ENCODE data around the gene SCAI.
A peak's percentile ranks its signal among the peaks of the same experiment; 100 is the strongest.
"Not testable (repeated sequence)": the region's sequence is repeated elsewhere in the genome, so short reads cannot be mapped to it uniquely, and the experiment has no call there.

SCAI gene

DNA sequence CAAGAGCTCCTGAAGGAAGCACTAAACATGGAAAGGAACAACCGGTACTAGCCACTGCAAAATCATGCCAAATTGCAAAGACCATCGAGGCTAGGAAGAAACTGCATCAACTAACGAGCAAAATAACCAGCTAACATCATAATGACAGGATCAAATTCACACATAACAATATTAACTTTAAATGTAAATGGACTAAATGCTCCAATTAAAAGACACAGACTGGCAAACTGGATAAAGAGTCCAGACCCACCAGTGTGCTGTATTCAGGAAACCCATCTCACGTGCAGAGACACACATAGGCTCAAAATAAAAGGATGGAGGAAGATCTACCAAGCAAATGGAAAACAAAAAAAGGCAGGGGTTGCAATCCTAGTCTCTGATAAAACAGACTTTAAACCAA lies 131.3 kb downstream of the SCAI start:
- not testable (repeated sequence) for DNase-seq

DNA sequence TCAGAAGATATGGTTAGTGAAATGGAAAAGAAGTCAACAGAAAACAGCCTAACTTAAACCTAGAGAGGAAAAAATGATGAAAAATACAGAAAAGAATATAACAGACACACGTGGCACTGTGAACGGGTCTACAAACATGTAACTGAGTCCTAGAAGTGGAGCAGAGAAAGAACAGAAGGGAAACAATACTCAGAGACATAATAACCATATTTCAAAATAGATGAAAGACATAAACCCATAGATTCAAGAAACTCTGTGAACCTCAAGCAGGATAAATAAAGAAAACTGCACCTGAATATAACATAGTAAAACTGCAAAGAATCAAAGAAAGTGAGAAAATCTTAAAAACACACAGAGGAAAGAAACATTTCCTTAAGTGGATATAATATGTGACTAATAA lies 134.7 kb downstream of the SCAI start:
- DNase-seq, result no peak

GRCh38 chr9:125003332-125003731 lies 140.0 kb downstream of the SCAI start:
- no peak for DNase-seq

- no peak for DNase-seq
Observed at GRCh38 chr9:124983698-124984097, 159.6 kb downstream of the SCAI start.

GRCh38 chr9:124980431-124980830 lies 162.9 kb downstream of the SCAI start:
- no peak for DNase-seq

DNA sequence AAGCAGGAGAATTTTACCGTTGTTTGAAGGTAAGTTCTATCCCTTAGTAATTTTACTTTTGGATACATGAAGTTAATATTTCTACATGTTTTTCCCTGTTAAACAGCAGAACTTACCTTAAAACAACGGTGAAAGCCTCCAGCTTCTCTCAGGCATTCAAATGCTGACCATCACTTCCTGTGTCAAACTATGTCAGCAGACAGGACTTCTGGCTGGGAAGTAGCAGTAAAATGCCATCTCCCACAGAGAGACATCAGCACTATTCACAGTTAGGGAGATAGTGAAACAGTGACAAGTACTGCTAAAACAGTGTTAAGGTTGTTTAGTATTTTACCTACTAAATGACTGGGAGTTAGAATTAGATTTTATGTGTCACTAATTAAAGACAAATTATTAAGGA lies 168.2 kb downstream of the SCAI start:
- no peak for DNase-seq

DNA sequence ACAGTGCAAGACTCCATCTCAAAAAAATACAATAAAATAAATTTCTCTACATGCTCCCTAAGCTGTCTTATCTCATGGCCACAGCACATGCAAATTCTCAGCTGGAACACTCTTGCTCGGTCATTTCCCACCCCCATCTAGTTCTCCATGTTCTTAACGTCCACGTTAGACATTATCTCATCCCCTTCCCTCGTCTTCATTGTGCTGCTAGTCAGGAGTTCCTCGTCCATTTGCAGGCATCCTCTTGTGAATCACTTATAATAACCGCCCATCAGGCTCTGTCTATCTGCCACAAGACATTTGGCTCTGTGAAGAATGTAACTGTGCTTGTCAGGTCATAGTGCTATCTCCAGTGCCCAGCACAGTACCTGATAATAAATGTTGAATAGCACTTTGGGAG lies 169.5 kb downstream of the SCAI start:
- no peak for DNase-seq

DNA sequence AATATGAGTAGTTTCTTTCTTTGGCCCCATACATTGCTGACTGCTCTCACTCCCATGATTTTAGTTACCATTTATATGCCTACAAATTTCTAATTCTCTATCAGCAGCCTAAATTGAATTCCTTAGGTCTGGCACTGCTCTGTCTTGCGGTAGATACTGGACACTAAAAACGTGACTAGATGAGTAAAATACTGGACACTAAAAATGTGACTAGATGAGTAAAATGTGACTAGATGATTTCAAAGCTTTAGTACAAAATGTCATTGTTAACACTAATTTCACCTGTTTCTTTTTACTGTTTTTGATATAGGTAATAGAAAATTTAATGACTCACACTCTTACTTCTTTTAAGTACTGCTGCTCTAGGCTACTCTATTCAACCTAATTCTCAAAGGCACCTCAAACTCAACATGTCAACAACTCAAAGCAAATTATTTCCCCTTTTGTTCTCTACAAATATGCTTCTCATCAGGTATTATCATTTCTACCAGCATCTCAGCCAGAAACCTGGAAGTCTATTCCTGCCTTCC lies 171.0 kb downstream of the SCAI start:
- no peak for DNase-seq

DNA sequence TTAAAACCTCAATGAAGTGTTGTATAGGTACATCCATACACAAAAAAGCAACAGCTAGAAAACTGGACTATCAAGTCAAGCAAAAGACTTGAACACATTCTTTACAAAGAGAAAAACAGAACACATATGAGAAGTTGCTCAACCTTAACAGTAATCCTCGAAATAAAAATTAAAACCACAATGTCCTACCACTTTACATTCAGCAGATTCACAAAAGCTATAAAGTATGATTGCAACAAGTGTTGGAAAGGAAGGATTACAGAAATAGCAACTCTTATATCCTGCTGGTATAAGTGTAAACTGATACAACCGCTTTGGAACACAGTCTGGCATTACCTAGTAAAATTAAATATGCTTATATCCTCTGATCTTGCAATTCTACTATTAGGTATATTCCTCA lies 173.9 kb downstream of the SCAI start:
- DNase-seq, result no peak

GRCh38 chr9:124968238-124968637 lies 175.1 kb downstream of the SCAI start:
- DNase-seq, result no peak

- not testable (repeated sequence) for DNase-seq
Observed at GRCh38 chr9:124965775-124966568, 177.4 kb downstream of the SCAI start.

DNA sequence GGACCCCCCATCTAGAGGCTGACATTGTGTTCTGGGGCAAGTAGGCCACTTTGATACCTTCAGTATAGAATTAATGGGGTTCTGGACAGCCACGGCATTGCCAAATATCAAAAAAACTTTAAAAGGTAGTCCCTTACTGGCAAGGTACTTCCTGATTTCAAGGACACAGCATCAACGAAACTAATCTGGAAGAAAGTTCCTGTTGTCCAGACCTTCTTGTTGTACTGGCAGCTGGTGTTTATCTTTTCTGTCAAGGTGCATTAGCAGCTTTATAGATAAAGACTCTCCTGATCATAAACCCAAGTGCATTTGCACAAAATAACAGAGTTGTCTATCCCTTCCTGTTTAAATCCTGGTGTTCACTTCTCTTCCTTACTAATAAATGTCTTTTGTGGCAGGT lies 178.7 kb downstream of the SCAI start:
- DNase-seq, result no peak

DNA sequence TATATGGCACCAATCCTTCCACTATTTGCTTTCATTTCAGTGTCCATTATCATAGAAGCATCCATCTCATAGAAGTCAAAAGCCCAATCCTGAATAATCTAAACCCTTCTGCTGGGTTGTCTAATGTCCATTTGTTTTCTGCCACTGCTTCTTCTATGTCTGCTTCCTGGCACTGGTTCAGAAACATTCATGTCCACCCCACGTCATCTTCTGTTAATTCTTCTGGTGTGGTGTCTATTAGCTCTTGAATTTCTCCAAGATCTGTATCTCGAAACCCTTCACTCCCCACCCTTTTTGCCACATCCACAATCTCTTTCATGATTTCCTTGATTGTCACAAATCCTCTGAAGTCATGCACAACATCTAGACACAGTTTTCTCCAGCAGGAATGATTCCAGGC lies 179.3 kb downstream of the SCAI start:
- no peak for DNase-seq

DNA sequence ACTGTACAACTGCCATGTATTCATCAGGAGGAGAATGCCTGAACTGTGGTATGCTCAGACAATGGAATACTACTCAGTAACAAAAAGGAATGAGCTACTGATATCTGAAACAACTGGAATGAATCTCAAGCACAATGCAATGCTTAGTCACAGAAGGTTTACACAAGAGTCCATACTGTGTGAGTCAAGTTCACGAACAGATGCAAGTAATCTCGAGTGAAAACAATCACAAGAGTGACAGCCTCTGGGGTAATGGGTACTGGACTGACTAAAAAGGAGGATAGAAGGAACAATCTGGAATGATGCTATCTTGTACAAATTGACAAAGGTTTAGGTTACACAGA lies 182.9 kb downstream of the SCAI start:
- DNase-seq, result no peak

GRCh38 chr9:124959671-124960408 lies 183.5 kb downstream of the SCAI start:
- not testable (repeated sequence) for DNase-seq

DNA sequence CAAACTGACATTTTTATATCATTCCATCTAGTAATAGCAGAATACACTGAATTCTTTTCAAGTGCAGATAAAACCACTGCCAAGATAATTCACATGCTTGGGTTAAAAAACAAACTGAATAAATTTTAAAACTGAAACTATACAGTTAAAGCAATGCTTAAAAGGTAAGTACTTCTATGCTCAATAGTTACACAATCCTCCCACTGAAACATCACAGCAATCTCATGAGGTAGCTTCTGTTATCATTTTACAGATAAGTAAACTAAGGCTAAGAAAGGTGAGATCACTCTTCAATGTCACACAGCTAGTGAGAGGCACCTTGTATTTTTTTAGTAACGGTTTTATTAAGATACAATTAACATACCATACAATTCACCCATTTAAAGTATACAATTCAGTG lies 189.1 kb downstream of the SCAI start:
- no peak for DNase-seq

GRCh38 chr9:124950050-124950718 lies 193.1 kb downstream of the SCAI start:
- DNase-seq, result no peak

GRCh38 chr9:124949387-124949786 lies 193.9 kb downstream of the SCAI start:
- DNase-seq, result no peak

DNA sequence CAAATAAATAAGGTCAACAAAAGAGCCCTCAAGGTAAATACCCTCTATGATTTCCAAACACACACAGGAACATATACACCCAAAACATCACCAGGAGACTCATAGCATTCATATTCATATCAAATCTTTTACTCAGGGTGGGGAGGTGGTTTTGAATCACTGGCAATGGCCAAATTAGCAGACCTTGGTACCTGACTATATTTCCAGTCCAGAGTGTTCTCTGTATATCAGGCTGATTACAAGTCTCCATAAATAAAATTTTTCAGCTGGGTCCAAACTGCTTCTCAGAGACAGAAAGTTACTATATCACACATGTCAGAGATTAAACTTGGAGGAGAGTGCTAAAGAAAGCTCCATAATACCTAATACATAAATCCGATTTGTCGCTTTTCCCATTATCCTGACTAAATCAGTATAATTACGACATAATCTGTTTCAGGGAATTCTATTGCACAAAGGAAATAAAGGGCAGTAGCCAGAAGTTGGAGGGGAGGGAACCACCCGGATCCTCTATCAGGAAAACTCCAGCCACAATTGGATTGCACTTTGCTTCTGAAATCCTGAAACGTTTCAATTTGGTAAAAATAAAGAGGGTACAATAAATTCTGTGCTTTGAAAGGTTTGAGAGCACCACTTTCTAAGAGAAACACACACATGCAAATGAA lies 195.5 kb downstream of the SCAI start:
- DNase-seq, result no peak

DNA sequence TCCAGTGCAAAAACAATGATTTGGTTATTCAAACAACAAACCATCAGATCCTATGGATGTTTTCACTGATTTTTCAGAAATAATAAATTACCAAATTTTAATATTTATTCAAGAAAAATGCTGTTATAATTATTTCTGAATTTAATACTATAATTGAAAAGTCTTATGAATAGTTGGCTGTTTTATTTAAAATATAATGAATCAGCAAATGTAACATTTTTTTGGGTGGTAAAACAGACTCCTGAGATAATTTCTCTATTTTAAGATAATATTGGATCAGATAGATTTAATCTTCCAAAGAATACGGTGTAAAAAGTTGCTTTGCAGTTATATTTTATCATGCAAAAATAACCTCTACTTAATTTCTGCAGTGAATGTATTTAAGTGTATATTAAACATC lies 197.2 kb downstream of the SCAI start:
- no peak for DNase-seq

GRCh38 chr9:124941679-124942561 lies 201.4 kb downstream of the SCAI start:
- DNase-seq, result peak; percentile 59
